NCI-H2107 treated with DMSO at 0.1 percent for 48 hours (cell line): ENCODE results near the gene LARGE1.

Experiments used
- DNase-seq: peaks from one replicate; lab custom pipeline; 2025; ENCODE audit not compliant: unreplicated experiment; lab: John Stamatoyannopoulos, UW

LARGE1 gene

GRCh38 chr22:33538277-33538885 is 381.9 kb downstream of the LARGE1 start:
- no peak for DNase-seq

GRCh38 chr22:33537059-33537458 is 383.2 kb downstream of the LARGE1 start:
- no peak for DNase-seq

DNA sequence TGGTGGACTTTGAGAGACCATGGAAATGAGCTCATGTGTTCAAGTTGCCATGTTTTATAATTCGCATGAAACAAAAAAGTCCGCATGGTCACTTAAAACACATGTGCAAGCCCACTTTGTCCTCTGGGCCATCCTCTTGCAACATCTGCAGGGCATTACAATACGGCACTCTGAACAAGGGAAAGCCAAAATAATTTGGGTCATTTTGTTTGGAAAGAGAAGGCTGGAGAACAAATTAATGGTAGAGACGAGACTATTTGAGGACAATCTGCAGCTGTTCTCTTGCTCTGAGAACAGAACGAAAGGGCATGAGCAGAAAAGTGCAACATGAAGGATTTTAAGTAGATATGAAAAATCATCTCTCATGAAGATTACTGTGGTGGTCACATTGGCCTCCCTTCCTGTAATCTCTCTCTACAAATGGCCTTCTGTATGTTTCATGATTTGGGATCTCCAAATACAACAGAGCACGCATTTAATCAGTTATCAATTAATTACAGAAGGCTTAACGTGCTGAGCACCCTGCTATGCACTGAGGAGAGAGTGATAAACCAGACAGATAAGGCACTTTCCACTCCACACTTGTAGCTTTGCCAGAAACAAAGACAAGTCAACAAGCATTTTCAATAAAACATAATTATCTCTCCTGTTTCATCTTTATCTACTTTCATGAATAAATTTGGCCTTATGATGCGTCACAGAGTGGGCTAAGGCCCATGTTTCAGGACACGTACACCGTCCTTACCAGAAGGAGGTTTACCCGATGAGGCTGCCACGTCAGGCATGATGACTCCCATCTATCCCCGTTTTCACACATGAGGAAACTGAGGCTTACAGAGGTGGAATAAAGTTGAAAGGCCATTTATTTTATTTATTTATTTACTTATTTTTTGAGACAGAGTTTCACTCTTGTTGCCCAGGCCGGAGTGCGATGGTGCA is 384.1 kb downstream of the LARGE1 start:
- no peak for DNase-seq

GRCh38 chr22:33529424-33530113 is 390.7 kb downstream of the LARGE1 start:
- no peak for DNase-seq

DNA sequence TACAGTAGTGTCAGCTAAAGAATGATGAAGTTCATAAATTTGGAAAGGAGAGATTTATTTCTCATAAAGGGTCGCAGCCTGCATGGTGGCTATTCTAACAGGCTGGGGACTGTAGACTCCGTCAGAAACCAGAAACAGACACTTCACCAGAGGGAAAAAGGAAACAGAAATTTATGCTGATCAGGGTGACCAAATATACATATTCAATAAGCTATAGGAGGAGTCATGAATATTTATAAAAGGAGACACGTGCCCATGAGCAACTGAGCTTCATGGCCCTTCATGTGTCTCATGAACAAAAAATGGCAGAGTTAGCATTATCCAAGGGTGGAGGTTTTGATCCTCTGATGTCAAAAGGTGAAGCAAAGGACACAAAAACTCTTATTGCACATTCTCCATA is 392.1 kb downstream of the LARGE1 start:
- DNase-seq, result no peak

DNA sequence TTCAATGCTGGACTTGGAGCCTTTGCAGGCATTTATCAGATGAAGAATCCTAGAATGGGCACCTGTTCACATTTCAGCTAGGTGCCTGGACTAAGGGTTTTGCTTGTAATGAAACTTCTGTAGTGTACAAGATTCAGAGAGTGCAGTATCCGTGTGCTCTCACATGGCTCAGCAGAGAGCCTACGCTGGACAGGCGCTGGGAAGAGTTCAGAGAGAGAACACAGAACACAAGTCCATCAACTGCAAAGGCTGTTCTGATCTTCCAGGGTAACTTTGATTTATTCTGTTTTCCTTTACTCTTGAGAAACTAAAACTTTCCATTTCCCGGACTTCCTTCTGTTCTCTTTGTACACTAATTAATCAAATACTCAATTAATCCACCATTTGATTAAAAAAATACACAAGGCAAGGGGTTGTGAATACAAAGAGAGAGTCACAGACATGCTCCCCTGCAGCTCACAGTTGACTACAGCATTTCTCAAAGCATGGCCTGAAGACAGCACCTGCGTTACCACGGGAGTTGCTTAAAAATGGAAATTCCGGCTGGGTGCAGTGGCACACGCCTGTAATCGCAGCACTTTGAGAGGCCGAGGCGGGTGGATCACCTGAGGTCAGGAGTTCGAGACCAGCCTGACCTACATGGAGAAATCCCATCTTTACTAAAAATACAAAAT is 393.7 kb downstream of the LARGE1 start:
- DNase-seq, result no peak

- DNase-seq, result no peak
Observed at GRCh38 chr22:33524511-33525260, 395.6 kb downstream of the LARGE1 start.

DNA sequence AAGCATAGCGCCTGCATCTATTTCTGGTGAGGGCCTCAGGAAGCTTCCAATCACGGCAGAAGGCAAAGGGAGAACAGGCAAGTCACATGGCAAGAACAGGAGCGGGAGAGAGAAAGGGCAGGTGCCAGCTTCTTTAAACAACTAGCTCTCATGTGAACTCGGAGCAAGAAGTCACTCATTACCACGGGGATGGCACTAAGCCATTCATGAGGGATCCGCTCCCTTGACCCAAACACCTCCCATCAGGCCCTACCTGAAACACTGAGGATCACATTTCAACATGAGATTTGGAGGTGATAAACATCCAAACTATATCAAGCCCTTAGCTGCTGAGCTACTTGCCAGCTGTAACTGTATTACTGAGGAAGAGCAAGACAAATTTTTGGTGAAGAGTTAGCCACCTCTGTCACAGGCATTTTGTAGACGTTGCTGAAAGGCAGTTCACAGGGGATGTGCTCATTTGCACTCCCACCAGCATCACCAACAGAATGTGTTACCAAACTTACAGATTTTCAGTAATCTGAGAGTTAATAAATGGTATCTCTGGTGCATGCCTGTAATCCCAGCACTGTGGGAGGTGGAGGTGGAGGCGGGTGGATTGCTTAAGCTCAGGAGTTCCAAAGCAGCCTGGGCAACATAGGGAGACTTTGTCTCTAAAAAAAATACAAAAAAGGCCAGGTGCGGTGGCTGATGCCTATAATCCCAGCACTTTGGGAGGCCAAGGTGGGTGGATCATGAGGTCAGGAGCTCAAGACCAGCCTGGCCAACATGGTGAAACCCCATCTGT is 398.2 kb downstream of the LARGE1 start:
- no peak for DNase-seq

DNA sequence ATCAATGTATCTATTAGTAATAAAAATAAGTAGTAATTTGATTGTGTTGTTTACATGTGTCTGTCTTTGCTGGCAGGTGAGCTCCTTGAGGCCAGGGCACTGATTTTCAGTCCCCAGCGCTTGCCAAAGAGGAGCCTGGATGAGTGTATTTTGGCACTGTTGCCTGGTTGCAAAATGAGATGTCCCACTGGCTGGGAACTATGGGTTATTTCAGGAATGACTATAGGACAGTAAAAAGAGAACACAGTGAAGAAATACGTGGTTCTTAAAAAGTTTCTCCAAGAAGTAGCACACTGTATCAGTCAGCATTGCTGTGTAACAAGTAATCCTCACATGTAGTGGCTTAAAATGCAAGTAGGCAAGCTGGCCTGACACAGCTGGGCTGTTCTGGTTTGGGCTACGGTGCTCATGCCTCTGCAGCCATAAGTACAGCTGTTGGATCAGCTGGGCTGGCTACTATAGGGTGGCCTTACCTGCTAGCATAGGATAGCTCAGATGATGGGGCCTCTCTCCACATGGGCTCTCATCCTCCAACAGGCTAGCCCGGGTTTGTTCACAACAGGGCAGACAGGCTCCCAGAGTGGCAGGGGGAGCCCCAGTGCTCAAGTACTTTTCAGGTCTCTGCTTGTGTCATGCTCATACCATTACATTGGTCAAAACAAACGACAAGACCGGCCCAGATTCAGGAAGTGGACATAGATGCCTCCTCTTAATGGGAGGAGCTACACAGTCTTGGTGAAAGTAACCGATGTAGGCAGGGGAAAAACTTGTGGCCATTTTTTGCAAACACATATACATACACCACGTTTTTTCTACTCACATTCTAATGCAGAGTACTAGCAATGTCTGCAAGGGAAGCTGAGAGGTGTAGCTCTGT is 399.1 kb downstream of the LARGE1 start:
- DNase-seq, result no peak

DNA sequence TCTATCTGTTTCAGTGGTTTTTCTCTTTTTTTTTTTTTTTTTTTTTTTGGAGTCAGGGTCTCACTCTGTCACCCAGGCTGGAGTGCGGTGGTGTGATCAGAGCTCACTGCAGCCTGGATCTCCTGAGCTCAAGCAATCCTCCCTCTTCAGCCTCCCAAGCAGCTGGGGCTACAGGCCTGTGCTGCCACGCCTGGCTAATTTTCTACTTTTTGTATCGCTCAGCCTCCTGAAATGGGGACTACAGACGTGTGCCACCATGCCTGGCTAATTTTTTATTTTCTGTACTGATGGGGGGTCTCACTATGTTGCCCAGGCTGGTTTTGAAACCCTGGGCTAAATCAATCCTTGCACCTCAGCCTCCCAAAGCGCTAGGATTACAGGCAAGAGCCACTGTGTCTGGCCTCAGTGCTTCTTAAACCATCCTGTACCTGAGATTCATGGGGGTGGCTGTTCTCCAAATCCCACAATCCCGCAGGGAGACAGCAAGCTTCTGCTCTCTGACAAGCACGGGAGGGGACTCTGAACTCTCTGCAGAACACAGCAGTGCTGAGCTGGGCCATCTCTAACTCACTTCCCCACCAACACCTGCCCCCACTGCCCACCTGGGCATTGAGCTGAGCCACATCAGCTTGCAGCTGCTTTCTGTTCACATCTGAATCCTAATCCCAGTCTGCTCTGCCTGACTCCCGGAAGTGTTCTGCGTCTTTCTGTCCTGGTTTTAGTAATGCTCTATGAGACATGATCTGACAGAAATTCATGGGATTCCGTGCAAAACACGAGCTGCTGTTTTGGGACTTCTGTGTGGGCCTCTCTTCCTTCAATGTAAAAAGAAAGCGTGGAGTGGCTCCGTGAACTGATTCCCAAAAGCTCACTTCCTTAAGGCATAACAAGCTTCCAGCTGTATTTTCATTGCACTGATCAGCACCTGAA is 400.0 kb downstream of the LARGE1 start:
- DNase-seq, result no peak

DNA sequence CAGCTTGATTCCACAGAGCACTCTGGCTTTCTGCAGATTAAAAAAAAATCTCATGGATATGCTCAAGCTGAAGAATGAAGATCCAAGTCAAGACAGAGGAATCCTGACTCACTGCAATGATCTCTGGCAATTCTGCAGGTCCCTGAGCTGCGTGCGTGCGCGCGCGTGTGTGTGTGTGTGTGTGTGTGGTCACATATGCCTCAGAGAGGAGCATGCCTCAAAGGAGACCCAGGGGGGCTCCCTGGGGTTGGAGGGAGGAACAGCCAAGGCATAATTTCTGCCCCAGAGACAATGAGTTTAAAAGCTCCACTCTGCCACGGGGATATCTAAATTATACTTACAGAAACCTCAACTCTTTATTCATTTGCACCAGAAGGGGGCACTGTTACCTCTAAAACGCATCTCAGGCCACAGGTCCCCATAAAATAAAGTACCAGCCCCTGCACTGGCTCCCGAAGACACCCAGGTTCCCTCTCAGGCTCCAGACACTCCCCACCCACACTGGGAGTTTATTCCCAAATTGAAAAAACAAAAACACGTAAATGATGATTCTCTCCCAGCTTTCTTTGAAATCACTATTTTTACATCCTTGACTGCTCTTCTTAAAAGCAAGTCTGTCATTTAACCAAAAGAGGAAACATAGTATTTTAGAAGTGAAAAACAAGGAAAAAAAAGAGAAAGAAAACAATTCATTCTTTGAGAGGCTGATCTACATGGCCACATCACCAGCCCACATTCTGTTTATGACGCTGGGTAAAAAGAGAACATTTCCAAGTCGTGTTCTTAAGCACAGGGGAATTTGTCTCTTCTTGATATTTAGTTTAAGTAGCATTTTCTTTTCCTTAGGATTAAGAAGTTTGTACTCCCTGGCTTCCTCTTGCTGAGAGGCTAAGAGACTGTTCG is 401.0 kb downstream of the LARGE1 start:
- peak; percentile 9 for DNase-seq

DNA sequence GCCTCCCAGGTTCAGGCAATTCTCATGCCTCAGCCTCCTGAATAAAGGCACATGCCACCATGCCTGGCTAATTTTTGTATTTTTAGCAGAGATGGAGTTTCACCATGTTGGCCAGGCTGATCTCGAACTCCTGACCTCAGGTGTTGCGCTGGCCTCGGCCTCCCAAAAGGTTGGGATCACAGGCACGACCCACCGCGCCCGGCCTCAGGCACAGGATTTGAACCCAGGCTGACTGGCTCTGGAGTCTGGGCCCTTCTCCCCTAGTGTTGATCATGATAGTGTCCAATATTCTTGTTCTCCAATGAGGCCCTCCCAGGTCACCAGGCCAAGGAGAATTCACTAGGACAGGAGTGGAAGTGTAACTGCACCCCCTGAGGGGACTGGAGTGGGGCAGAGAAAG is 401.9 kb downstream of the LARGE1 start:
- DNase-seq, result no peak

GRCh38 chr22:33515795-33516194 is 404.5 kb downstream of the LARGE1 start:
- no peak for DNase-seq

GRCh38 chr22:33513388-33514338 is 406.6 kb downstream of the LARGE1 start:
- DNase-seq, result no peak

DNA sequence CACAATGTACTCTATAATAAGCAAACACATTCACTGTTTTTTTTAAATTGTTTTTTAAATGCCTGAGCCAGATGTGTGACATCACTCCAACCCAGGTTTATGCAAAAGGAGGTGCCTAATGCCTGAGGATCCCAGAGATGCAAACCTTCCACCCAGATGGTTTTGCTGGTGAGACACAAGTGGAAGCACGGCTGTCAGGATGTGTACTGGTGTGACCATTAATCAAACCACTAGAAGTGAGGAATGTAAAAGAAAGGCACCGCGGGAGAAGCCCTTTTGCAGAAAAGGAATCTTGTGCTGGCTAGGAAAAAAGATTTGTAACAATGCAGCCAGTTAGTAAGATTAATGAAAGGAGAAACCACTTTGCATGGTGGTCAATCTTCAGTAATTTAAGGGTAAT is 407.4 kb downstream of the LARGE1 start:
- DNase-seq, result no peak
